ENCODE data around the gene TRIM6.
"Not testable (repeated sequence)": the region's sequence is repeated elsewhere in the genome, so short reads cannot be mapped to it uniquely, and the experiment has no call there.

The TRIM6 gene, protein sequence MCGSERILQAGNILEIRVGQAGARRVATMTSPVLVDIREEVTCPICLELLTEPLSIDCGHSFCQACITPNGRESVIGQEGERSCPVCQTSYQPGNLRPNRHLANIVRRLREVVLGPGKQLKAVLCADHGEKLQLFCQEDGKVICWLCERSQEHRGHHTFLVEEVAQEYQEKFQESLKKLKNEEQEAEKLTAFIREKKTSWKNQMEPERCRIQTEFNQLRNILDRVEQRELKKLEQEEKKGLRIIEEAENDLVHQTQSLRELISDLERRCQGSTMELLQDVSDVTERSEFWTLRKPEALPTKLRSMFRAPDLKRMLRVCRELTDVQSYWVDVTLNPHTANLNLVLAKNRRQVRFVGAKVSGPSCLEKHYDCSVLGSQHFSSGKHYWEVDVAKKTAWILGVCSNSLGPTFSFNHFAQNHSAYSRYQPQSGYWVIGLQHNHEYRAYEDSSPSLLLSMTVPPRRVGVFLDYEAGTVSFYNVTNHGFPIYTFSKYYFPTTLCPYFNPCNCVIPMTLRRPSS

DNA sequence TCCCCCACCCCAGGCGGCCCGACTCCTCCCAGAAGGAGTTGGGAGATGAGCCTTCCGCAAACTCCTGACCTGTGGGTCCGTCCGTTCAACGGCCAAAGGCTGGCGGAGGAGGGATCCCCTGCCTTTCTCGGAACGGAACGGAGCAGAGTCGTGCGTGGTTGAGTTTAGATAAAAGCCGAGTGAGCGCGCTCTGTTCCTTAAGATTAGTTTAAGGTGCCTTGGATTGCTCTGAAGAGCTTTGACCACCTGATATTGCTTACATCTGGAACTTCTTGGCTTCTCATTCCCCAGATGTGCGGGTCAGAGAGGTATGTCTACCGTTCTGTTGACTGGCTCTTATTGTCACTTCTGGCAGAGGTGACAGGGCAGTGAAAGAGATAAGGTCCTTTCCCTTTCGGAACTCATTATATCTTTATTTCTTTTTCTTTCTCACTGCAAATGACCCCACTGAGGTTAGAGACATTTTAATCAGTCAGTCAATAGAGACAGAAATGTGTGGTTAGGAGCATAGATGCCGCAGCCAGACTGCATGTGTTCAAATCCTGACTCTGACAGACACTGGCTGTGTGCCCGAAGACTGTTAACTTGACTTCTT is at the start of gene TRIM6:
TRIM6 (plus strand) TSS at position 31 of the 595 bp plus-strand sequence; CDS start at position 292, 261 bp downstream.
- no peak for DNase-seq (ENCODE audit: low read depth in 2 of 2)

GRCh38 chr11:5547982-5548381 is 48.5 kb upstream of the TRIM6 start:
- DNase-seq (ENCODE audit: low read depth in 2 of 2), result no peak

- DNase-seq (ENCODE audit: low read depth in 2 of 2), result no peak
Measured at GRCh38 chr11:5548440-5548839, 48.0 kb upstream of the TRIM6 start, which contains the start of gene OR52H1. Gene OR52H1, minus strand, starts transcription at chr11:5548540. Its CDS starts 3,035 bp downstream, at chr11:5545505.

DNA sequence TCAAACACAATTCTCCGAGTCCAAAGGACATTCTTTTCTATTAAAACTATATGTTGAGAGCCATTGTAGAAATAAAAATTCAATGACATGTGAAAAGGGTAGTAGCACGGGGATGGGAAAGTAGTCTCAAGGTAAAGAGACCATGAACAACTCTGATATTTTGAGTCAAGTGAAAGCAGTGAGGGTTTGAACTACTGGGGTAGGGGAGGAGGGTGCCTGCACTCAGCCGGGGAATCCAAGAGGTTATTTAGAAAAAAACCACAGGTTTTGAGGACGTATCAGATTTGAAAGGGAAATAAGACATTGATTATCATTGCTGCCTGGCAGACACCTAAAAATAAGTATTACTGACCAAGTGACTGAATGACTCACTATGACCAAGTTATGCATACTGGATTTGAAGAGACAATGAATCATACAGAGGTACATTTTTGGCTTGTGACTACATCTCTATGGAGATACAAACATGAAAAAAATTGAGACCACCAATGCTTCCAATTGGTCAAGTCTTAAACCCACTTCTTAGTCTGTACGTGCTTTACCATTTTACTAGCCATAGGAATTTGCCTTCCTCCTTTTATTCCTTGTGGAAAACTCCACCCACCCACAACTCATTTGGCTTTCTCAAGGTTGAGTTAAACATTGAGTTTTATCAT is 45.9 kb upstream of the TRIM6 start:
- DNase-seq (ENCODE audit: low read depth in 2 of 2), result no peak

DNA sequence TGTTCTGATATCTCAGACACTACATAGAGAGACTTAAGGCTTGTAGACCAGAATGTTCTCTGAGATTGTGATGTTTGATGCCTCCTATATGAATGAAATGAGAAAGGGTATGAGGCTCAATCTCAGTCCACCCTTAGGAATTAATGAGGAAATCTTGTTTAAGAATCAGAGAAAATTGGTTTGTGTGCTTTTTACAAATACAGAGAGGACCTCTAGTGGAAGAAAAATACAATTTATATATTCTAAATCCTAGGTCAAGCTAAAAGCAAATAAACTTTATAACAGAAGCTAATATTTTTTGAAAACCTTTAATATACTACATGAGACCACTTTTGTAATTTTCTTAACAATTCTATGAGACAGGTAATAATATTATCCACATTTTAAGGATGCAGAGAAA is 43.1 kb upstream of the TRIM6 start:
- no peak for DNase-seq (ENCODE audit: low read depth in 2 of 2)

DNA sequence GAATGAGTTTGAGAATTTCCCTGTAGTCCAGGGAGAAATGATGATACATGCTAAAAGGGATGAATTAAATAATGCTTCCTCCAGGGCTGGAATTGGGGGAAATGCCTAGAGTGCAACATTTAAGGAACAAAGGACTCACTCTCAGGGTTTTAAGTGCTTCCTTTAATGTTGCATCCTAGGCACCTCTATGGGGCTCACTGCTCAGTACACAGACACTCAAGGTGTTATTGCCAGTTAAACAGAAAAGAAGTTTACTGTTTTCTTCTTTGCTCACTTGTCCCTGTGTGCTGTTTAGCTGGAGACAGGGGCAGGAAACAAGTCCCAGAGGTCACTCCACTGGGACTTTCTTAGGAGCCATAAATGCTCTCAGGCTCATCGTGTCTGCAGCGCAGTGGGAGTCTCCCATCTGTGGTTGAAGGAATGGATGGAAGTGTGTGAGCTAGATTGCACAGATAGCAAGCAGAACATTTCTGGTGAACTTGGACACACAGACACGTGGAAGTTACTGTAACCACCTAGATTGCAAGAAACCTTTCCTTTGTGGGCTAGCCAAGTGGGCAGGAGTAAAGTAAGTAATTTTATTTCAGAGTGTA is 39.7 kb upstream of the TRIM6 start:
- DNase-seq (ENCODE audit: low read depth in 2 of 2), result no peak

DNA sequence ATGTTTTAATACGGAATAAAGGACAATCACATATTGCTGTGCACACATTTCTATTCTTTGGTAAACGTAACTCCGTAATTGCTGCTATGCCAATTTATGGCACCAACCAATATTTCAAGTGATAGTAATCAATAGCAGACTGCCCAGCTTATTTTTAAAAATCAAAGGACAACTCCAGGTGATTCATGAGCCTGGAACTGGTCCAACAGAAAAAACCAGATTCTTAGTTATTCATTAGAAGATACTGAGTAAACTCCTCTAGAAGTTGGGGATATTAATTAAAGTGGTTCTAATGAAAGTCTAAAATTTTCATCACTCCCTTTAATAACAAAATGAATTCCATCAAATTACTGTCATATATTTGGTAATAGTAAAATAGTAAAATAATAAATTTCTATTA is 38.7 kb upstream of the TRIM6 start:
- no peak for DNase-seq (ENCODE audit: low read depth in 2 of 2)

DNA sequence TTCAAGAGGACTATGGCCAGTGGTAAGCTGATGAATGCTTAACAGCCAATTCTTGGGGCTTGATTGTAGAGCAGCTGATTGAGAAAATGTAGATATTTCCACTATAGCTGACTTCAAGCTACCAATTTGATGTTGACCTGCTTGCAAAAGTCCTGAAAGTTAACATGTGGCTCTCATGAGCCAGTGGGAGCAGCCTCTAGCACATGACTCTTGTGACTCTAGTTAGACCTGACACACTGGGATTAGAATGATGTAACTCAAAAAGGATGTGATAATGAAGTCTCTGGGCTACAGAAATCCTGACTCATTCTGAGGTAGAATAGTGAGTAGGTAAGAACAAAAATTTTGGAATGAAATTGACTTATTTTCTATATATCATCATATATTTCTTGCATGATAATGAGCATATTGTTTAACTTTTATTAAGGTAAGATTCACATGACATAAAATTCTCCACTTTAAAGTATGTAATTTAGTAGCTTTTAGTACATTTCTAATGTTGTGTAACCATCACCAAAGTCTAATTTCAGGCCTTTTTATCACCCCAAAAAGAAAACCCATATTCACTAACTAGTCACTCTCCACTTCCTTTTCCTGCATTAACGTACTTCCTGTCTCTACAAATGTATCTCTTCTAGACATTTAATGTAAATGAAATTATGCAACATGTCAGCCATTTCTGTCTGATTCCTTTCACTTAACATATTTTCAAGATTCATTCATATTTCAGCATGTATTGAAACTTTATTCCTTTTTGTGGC is 32.0 kb upstream of the TRIM6 start:
- DNase-seq (ENCODE audit: low read depth in 2 of 2), result no peak

DNA sequence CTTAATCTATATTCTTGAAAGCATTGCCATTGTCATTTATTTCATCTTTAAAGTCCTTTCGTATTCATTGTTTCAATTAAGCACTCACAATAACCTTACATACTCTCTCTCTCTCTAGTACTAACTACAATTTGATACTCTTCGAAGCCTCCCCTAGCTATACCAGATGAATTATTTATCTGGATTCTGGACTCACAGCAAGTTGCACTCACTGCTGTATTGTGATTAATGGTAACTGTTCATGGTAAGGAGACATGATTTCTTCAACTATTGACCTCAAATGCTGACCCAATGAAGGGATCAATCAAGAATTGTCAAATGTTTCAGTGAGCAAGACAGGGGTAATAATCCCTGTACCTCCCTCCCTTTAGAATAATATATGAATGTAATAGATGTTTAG is 21.8 kb upstream of the TRIM6 start:
- DNase-seq (ENCODE audit: low read depth in 2 of 2), result no peak

GRCh38 chr11:5575152-5575551 is 21.3 kb upstream of the TRIM6 start:
- no peak for DNase-seq (ENCODE audit: low read depth in 2 of 2)

DNA sequence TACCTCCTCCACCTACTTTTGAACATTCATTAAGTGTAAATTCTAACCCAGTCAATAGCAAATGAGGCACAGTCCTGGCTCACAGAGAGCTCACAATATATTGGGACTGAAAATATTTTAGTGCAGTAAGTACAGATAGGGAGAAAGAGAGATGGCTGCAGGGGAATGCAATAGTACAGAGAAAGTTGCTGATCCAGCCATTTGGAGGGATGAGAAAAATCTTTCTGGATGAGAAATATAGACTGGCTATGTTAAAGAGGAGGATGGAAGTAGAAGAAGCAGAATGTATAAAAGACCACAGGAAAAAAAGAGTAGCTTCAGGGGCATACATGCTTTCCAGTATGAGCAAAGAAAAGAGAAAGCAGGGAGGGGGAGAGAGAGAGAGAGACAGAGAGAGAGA is 19.3 kb upstream of the TRIM6 start:
- DNase-seq (ENCODE audit: low read depth in 2 of 2), result no peak

- no peak for DNase-seq (ENCODE audit: low read depth in 2 of 2)
Measured at GRCh38 chr11:5580577-5580976, 15.9 kb upstream of the TRIM6 start, which contains the start of gene OR52B6. Gene OR52B6, plus strand, starts transcription at chr11:5580877. Its CDS starts 0 bp downstream, at chr11:5580877.

DNA sequence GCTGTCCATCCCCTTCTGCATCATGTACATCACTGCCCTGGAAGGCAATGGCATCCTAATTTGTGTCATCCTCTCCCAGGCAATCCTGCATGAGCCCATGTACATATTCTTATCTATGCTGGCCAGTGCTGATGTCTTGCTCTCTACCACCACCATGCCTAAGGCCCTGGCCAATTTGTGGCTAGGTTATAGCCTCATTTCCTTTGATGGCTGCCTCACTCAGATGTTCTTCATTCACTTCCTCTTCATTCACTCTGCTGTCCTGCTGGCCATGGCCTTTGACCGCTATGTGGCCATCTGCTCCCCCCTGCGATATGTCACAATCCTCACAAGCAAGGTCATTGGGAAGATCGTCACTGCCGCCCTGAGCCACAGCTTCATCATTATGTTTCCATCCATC is 15.4 kb upstream of the TRIM6 start:
- no peak for DNase-seq (ENCODE audit: low read depth in 2 of 2)

- not testable (repeated sequence) for DNase-seq (ENCODE audit: low read depth in 2 of 2)
Measured at GRCh38 chr11:5584458-5584857, 12.0 kb upstream of the TRIM6 start.

- not testable (repeated sequence) for DNase-seq (ENCODE audit: low read depth in 2 of 2)
Measured at GRCh38 chr11:5589906-5590305, 6.5 kb upstream of the TRIM6 start.

DNA sequence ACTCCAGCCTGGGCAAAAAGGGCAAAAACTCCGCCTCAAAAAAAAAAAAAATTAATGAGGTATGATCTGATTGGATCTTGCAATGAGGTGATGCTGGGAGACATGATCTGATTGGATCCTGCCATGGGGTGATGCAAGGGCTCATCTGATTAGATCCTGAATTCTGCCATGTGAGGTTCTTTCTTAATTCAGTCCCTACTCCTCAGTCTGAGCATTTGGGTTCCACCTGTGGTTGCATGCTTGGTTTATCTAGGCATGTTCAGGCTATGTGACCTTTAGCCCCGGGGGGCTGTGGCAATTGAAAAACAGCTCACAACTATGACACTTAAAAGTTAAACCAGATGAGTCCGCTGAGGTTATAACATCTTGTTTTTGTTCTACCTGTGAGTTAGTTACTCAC is 4.8 kb upstream of the TRIM6 start:
- DNase-seq (ENCODE audit: low read depth in 2 of 2), result no peak

- no peak for DNase-seq (ENCODE audit: low read depth in 2 of 2)
Measured at GRCh38 chr11:5592615-5593014, 3.8 kb upstream of the TRIM6 start.

DNA sequence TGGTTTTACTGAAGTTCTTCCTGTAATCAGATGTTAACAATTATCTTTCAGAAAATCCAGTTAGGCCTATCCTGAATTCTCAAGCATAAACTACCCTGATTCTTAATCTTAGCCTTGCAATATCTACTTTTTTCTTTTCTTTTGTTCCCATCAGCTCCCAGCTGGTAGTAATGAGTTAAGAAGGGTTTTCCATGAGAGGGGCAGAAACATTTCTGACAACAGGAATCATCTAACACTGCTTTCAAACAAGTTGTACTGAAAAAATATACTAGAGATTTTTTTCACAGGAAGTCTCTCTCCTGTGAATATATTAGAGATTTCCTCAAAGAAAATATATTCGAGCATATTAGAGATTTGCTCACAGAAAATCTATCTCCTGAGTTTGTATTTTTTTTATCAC is 3.3 kb upstream of the TRIM6 start:
- no peak for DNase-seq (ENCODE audit: low read depth in 2 of 2)

DNA sequence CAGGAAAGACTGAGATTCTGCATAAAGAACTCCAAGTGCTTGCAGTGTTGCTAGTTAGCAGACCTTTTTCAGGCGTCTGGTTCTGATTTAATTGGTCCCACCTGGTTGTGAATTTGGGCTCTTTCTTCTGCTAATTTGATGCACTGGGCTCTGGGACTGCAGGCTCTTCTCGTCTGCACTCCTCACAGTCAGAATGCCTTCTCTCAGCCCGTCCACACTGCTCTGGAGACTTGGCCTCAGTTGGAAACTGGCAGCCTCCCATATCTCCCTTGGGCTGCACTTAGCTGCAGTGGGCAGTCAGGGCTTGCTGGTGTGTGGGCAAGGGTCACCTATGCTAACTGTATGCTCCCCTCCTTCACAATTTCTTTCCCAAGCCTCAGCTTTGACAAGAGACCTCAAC is 1.5 kb downstream of the TRIM6 start:
- no peak for DNase-seq (ENCODE audit: low read depth in 2 of 2)

- peak; percentile 28 to 30 for DNase-seq (ENCODE audit: low read depth in 2 of 2)
Measured at GRCh38 chr11:5600374-5600851, 4.0 kb downstream of the TRIM6 start.

DNA sequence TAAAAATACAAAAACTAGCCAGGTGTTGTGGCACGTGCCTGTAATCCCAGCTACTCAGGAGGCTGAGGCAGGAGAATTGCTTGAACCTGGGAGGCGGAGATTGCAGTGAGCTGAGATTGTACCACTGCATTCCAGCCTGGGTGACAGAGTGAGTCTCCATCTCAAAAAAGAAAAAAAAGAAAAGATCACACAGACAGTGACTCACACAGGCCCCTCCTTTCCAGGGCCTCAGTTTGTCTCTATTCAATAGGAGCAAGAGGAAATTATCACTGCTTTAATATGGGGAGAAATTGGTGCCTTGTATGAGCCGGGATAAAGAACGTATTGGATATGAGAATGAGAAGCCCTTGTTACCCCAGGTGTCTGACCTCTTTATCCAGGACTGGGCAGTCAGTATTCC is 6.4 kb downstream of the TRIM6 start:
- DNase-seq (ENCODE audit: low read depth in 2 of 2), result not testable (repeated sequence)
